Dendritic cell treated with granulocyte-macrophage colony-stimulating factor and Interleukin-4, amounts not matched to agents 40 ng/mL and 50 ng/mL, for 4 days (primary cell): ENCODE data around the gene RANBP3.

Experiments used
- H3K27ac Mint-ChIP-seq: one replicate; pipeline ENCODE4 v1.8.0; 2022; ENCODE audit warnings: mild to moderate bottlenecking, mixed read lengths
- H3K27me3 Mint-ChIP-seq: one replicate; pipeline ENCODE4 v1.8.0; 2022; ENCODE audit warnings: mild to moderate bottlenecking, mixed read lengths
- H3K36me3 Mint-ChIP-seq: one replicate; pipeline ENCODE4 v1.8.0; 2022; ENCODE audit warnings: low read depth, mixed read lengths
- H3K4me1 Mint-ChIP-seq: one replicate; pipeline ENCODE4 v1.8.0; 2022; ENCODE audit warnings: low read depth, mixed read lengths
- H3K4me3 Mint-ChIP-seq: one replicate; pipeline ENCODE4 v1.8.0; 2022; ENCODE audit warnings: mild to moderate bottlenecking, moderate library complexity, mixed read lengths
- H3K9me3 Mint-ChIP-seq: one replicate; pipeline ENCODE4 v1.8.0; 2022; ENCODE audit warnings: mixed read lengths
- intact Hi-C: fragments of 100-400 bp; cut with micrococcal nuclease; formaldehyde crosslinking; loops from one replicate; pipeline ENCODE4 v1.15.0; 2022

The RANBP3 gene

GRCh38 chr19:5917431-5918107, 60.4 kb downstream of the RANBP3 start:
- Mint-ChIP-seq H3K4me3 (no peak overlapping the region), H3K36me3 (peaks cover 96% of the 10 kb centered on the region), H3K27me3 (no peaks in the 10 kb centered on the region), H3K4me1 (no peaks in the 10 kb centered on the region), H3K27ac (no peak overlapping the region), H3K9me3 (no peaks in the 10 kb centered on the region)
- intact Hi-C loops, result no loop called here

DNA sequence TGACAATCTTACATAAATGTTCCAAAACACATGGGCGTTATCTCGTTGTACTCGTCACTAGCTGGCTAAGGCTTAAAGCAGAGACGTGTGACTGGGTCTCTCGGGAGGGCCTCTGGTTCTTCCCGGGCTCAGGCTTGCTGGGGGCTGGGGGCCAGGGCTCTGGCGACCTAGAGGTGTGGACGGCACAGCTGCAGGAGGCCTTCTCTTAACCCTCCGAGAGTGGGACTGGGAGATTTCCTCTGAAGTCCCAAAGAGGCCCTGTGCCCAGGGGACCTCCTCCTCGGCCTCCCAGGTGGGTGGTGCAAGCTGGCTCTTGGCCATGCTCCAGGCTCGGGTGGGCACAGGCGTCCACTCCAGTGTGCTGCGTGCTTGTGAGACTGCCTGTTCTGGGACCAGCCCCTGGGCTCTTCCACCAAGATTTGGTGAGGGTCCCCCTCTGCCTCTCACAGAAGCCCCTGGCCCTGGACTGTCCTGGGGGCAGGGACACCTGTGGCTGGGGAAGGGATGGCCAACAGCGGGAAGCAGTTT, 61.7 kb downstream of the RANBP3 start:
- Mint-ChIP-seq H3K27me3 (no peaks in the 10 kb centered on the region), H3K4me1 (no peaks in the 10 kb centered on the region), H3K27ac (no peak overlapping the region), H3K9me3 (no peaks in the 10 kb centered on the region), H3K36me3 (peaks cover 84% of the 10 kb centered on the region), H3K4me3 (no peak overlapping the region)
- intact Hi-C loops, result no loop called here

DNA sequence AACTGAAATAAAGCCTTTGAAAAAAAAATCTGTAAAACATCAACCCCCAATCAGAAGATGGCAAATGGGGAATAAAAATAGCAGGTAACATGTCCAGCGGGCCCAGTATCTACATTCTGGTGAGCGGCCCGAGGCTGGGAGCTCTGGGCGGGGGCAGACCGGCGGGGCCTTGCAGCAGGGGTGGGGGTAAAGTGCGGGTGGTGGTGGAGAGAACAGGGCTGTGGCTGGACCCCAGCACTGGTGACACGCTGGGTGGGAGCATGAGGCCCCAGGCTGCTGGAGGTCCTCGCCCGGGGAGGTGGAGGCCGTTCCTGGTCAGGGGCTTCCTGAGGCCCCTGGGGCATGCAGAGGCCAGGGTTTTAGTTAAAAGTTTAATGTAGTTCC, 62.2 kb downstream of the RANBP3 start:
- Mint-ChIP-seq H3K4me3 (no peak overlapping the region), H3K4me1 (no peaks in the 10 kb centered on the region), H3K27me3 (no peaks in the 10 kb centered on the region), H3K27ac (no peak overlapping the region), H3K9me3 (no peaks in the 10 kb centered on the region), H3K36me3 (peaks cover 83% of the 10 kb centered on the region)
- intact Hi-C loops, result no loop called here

GRCh38 chr19:5914946-5915781, 62.8 kb downstream of the RANBP3 start:
- Mint-ChIP-seq H3K9me3 (no peaks in the 10 kb centered on the region), H3K27ac (no peak overlapping the region), H3K36me3 (peaks cover 83% of the 10 kb centered on the region), H3K27me3 (no peaks in the 10 kb centered on the region), H3K4me3 (no peak overlapping the region), H3K4me1 (no peaks in the 10 kb centered on the region)
- intact Hi-C loops, result no loop called here

DNA sequence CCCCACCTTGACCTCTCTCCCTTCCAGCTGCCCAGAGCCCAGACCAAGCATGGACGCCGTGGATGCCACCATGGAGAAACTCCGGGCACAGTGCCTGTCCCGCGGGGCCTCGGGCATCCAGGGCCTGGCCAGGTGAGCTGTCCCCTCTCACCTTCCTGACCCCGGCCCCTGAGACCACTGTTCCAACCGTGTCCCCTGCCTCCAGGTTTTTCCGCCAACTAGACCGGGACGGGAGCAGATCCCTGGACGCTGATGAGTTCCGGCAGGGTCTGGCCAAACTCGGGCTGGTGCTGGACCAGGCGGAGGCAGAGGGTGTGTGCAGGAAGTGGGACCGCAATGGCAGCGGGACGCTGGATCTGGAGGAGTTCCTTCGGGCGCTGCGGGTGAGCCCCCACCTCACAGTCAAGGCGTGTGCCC, 63.6 kb downstream of the RANBP3 start:
- peaks cover 83% of the 10 kb centered on the region for H3K36me3 Mint-ChIP-seq

DNA sequence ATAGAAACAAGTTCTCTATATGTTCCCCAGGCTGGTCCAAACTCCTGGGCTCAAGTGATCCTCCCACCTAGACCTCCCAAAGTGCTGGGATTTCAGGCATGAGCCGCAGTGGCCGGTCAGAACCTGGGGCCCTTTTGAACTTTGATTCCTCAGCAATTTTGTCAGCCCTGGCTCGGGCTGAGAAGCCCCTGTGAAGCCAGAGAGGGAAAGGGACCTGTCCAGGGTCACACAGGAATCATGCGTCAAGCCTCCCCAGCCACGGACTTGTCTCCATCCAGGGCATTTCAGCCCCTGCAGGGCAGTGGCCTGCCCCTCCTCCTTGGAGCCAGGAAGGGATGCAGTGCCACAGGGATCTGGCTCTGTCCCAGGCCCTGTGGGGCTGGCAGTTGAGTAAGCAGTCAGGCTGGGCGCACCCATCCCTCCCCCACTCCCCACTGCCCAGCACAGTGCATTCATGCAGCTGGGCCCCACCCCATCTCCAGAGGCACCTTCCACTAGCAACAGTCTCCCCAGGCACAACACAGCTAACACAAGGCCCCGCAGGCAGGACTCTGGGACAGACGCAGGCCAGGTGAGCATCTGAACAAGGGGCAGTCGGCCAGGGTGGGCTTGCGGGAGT, 64.1 kb downstream of the RANBP3 start, which contains the start of gene CAPS:
CAPS (plus strand) TSS at position 516 of the 619 bp plus-strand sequence. CDS start 153 bp downstream, outside the sequence.
- Mint-ChIP-seq H3K27ac (no peak within 1 kb of the TSS), H3K4me3 (no peak within 1 kb of the TSS), H3K36me3 (peaks cover 83% of the 10 kb centered on the region), H3K9me3 (no peaks in the 10 kb centered on the region), H3K4me1 (no peaks in the 10 kb centered on the region), H3K27me3 (no peaks in the 10 kb centered on the region)
- intact Hi-C loops, result no loop called here

More for the DNA sequence above, 63.6 kb downstream of the RANBP3 start:
- Mint-ChIP-seq H3K9me3 (no peaks in the 10 kb centered on the region), H3K27ac (no peak overlapping the region), H3K27me3 (no peaks in the 10 kb centered on the region), H3K4me1 (no peaks in the 10 kb centered on the region), H3K4me3 (no peak overlapping the region)
- intact Hi-C loops, result no loop called here

DNA sequence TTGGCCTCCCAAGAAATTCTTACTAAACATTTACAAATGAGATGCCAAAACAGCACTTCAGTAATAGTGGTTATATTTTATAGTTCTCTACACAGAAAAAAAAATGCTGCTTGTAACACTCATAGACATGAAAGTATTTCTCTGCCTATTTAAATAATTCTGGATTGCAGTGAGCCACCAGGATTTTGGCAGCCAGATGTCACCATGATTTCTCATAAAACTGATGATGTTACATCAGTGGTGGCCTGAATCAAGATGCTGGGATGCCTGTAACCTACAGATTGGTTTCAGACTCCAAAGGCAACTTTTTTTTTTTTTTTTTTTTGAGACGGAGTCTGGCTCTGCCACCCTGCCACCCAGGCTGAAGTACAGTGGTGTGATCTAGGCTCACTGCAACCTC, 66.6 kb downstream of the RANBP3 start:
- Mint-ChIP-seq H3K27me3 (no peaks in the 10 kb centered on the region), H3K27ac (no peak overlapping the region), H3K9me3 (no peaks in the 10 kb centered on the region), H3K36me3 (peaks cover 69% of the 10 kb centered on the region), H3K4me1 (peaks cover 10% of the 10 kb centered on the region), H3K4me3 (no peak overlapping the region)
- intact Hi-C loops, result no loop called here

GRCh38 chr19:5910638-5910907, 67.4 kb downstream of the RANBP3 start:
- H3K4me3 Mint-ChIP-seq, result no peak overlapping the region
- peaks cover 12% of the 10 kb centered on the region for H3K4me1 Mint-ChIP-seq
- H3K27ac Mint-ChIP-seq, result no peak overlapping the region
- H3K9me3 Mint-ChIP-seq, result no peaks in the 10 kb centered on the region
- intact Hi-C loops, result no loop called here
- no peaks in the 10 kb centered on the region for H3K27me3 Mint-ChIP-seq
- H3K36me3 Mint-ChIP-seq, result peaks cover 64% of the 10 kb centered on the region

- intact Hi-C loops, result no loop called here
- Mint-ChIP-seq H3K27me3 (no peaks in the 10 kb centered on the region), H3K9me3 (no peaks in the 10 kb centered on the region), H3K4me1 (peaks cover 12% of the 10 kb centered on the region), H3K4me3 (no peak overlapping the region), H3K27ac (no peak overlapping the region), H3K36me3 (peaks cover 49% of the 10 kb centered on the region)
Measured at GRCh38 chr19:5908773-5909442, 69.0 kb downstream of the RANBP3 start.

DNA sequence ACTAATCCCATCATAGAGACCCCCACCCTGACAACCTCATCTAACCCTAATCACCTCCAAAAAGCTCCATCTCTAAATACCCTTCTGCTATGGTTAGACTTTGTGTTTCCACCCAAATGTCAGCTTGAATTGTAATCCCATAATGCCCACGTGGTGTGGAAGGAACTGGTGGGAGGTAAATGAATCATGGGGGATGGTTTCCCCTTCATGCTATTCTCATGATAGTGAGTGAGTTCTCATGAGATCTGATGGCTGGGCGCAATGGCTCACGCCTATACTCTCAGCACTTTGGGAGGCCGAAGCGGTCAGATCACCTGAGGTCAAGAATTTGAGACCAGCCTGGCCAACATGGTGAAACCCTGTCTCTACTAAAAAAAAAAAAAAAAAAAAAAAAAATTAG, 70.7 kb downstream of the RANBP3 start:
- intact Hi-C loops, result no loop called here
- no peaks in the 10 kb centered on the region for H3K27me3 Mint-ChIP-seq
- no peaks in the 10 kb centered on the region for H3K9me3 Mint-ChIP-seq
- no peak overlapping the region for H3K4me3 Mint-ChIP-seq
- peaks cover 26% of the 10 kb centered on the region for H3K4me1 Mint-ChIP-seq
- H3K27ac Mint-ChIP-seq, result no peak overlapping the region
- H3K36me3 Mint-ChIP-seq, result peaks cover 48% of the 10 kb centered on the region

GRCh38 chr19:5905114-5905778, 72.7 kb downstream of the RANBP3 start:
- Mint-ChIP-seq H3K4me3 (peak overlapping the region; percentile 95), H3K27ac (peak overlapping the region; percentile 98), H3K9me3 (no peaks in the 10 kb centered on the region), H3K4me1 (peaks cover 35% of the 10 kb centered on the region), H3K27me3 (no peaks in the 10 kb centered on the region), H3K36me3 (peaks cover 51% of the 10 kb centered on the region)
- intact Hi-C loops, result loop anchor here (2.0 kb wide), 2 partner anchors 76 to 184 kb away; partner anchors contain the start of genes CATSPERD and LONP1

DNA sequence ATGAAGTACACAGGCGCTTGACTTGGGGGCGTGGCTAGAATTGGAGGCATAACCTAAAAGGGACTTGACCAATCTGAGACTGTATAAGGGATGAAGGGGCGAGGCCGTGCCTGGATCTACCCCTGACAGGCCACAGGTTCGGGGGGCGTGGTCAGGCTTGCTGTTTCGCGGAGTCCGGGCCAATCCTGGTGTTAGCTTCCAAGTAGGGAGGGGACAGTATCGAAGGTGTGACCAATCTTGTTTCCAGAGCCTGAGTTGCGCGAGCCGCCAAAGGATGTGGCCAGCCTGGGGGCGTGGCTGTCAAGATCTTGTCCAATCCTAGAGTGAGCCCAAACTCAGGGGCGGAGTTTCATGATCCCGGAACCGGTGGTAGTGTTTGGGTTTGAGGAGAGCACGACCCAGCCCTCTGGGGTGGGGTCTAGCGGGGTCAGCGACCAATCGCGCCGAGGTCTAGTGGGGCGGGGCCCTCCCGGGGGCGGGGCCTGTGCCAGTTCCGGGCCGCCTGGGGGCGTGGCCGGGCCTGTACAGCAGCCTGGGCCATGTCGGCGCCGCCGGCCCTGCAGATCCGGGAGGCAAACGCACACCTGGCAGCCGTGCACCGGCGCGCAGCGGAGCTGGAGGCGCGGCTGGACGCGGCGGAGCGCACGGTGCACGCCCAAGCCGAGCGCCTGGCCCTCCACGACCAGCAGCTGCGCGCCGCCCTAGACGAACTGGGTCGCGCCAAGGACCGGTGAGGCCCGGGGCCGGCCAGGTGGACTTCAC, 73.4 kb downstream of the RANBP3 start, which contains the start of gene VMAC:
VMAC (plus strand) TSS at position 521 of the 762 bp plus-strand sequence; CDS start at position 540, 19 bp downstream.
- H3K4me3 Mint-ChIP-seq, result peak within 1 kb of the TSS; percentile 95
- intact Hi-C loops, result loop anchor here (2.0 to 5.0 kb wide), 3 partner anchors 76 to 208 kb away; partner anchors contain the start of genes CATSPERD, LONP1 and RFX2
- no peaks in the 10 kb centered on the region for H3K27me3 Mint-ChIP-seq
- peaks cover 51% of the 10 kb centered on the region for H3K36me3 Mint-ChIP-seq
- H3K27ac Mint-ChIP-seq, result peak within 1 kb of the TSS; percentile 98
- H3K9me3 Mint-ChIP-seq, result no peaks in the 10 kb centered on the region
- H3K4me1 Mint-ChIP-seq, result peaks cover 35% of the 10 kb centered on the region
